ENCODE data around the gene PRDM10.
"Not testable (repeated sequence)": the region's sequence is repeated elsewhere in the genome, so short reads cannot be mapped to it uniquely, and the experiment has no call there.

PRDM10 gene

DNA sequence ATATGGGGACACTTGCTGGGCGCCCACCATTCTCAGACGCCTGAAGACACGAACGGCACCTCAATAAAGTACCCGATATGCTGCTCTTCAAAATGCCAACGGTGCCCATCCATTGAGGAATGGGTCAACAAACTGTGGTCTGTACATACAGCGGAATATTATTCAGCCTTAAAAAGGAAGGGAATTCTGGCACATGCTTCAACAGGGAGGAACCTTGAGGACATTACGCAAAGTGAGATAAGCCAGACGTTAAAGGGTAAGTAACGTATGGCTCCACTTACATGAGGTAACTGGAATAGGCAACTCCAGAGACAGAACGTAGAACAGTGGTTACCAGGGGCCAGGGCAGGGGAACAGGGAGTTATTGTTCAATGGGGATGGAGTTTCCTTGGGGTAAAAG is 28.0 kb downstream of the PRDM10 start:
- no peak for DNase-seq

DNA sequence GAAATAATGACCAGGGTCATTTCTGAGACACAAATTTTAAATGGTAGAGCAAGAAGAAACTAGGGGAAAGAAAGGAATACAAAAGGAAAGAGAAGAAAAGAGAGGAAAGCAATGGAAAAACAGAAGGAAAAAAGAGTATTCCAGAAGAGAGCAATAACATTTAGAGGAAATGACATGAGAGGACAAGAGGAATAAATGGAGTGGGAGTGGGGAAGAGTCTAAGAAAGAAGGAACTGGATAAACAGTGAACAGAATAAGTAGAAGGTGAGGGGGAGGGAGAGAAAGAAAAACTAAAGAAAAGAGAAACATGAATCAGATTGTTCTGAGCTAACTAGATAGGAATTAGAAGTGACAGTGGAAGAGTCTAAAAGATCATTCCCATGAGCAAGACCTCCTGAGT is 28.4 kb downstream of the PRDM10 start:
- no peak for DNase-seq

DNA sequence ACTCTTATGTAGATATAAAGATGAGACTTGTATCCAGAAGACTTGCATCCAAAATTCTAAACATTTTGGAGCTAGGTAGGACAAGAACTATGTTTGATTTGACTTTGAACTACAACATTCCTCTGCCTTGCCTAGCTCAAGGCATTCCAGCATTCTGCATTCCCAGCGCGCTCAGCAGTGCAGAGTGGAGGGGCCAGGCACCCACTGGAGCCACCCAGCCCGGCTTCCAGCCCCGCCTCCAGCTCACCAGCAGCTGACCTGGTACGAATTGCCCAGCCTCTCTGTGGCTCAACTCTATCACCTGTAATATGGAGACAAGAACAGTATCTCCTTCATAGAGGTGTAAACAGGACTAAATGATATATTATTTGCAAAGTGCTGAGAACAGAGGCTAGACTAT is 28.8 kb downstream of the PRDM10 start:
- DNase-seq: no peak

DNA sequence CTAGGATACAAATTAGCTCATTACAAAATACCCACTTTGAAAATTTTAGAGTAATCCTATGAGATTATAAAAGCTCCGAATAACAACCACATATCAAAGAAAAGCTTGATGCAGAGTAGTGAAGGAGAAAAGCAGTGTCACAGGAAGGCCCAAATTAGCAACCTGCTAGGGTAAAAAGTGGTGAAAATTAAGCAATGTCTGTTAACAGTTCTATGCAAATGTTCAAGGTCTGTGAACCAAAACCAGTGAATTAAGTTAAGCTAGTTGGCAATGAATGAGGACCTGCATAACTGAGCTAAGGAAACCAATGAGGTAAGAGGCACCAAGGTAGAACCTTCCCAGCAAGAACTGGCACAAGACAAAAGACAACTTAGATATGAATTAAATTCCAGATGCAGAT is 29.6 kb downstream of the PRDM10 start:
- DNase-seq: no peak

DNA sequence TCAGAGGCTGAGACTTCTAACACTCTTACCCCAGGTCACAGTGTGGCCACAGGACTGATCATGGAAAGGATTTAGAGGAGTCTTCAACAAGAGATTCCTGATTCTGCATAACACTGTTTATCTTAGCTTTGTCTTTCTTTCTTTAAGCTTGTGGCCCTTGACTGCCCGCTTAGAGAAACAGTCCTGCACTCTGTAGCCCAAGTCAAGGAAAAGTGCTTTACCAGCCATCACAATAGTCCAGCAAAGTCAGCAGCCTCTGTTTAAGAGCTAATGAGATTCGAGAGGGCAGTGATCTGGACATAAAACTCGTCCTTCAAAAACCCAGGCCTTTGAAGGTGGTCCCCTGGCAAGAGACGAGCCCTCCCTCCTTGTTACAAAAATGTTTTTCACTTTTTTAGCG is 30.0 kb downstream of the PRDM10 start:
- DNase-seq: no peak

DNA sequence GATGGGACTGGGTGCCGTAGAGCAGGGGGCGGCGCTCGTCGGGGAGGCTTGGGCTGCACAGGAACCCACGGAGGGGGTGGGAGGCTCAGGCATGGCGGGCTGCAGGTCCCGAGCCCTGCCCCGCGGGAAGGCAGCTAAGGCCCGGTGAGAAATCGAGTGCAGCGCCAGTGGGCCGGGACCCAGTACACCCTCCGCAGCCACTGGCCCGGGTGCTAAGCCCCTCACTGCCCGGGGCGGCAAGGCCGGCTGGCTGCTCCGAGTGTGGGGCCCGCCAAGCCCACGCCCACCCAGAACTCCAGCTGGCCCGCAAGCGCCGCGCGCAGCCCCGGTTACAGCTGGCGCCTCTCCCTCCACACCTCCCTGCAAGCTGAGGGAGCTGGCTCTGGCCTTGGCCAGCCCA is 30.8 kb downstream of the PRDM10 start:
- not testable (repeated sequence) for DNase-seq

DNA sequence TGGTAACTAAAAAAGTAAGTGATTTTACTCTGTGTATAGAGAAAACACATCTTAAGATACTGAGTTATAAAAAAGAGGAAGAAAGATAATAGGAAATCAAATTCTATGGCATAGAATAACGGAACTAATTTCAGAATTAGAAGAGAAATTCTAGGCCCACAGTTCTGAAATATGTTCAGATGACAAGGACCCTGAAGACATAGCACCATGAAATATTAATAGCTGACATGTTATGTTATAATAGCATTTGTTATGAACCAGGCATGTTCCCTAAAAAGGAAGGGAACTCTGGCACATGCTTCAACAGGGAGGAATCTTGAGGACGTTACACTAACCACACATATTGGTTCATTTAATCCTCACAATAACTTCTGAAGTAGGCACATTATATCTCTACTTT is 32.7 kb downstream of the PRDM10 start:
- no peak for DNase-seq

DNA sequence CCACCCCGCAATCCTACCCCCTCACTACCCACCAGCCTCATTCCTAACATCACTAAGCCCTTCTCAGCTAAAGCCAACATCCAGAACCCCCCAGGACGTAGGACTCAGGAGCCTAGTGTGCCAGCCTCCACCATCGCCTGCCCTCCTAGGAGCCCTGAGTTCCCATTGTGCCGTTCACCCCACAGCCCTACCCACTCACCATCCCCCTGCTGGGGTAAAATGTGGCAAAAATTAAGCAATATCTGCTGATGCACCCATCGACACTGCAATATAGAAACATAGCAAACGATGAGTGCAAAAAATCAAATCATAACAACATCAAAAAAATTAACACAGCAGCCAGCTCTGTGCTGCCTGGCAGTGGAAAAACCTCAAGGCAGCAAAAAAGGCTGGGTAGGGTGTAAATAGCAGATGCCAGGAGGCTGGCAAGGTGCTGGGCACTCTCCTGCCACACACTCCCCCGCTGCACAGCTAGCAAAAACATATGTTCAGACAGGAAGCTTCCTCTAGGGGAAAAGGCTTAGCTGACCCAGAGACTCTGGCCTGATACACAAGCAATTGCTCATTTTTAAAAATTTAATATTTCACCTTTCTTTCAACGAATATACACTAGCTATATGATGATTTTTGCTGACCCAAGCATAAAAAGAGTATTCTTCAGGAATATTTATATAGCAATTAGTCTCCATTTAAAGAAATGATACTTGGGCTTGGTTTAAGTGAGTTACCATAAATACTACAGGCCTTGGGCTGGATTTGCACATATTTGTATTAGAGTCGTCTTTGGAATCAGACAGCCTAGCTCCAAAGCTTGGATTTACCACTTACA is 33.8 kb downstream of the PRDM10 start:
- DNase-seq: no peak

DNA sequence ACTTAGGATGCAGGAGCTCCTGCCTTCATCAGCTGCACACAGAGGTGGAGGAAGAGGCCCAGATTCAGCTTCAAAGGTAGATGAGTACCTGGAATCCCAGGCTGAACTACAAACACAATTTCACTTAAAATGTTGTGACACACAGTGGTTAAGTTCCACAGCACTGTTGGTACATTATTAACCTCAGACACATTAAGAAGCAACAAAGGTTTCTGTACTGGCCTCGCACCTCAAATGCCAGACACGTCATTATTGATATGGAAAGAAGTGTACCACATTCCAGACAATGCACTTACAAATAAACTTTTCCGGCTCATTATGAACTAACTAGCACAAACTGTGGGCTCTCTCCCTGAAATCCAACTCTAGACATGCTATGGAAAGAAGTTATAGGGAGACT is 34.6 kb downstream of the PRDM10 start:
- DNase-seq: no peak

DNA sequence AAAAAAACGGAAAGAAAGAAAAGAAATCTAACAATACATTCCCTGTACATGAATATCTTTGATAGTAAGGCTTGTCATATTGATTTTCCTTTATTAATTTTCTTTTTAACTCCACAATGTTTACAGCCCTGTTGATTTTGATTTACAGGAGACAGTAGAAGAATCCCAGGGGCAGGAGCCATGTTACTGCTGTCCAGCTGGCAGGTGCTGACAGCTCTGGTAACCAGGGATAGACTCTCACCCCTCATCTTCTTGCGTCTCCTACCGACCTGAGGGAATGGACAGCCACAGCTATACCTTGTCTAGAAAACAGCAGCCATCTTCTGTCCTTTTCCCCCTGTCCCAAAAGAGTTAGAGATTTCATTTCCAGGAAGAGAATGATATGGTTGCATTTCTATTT is 37.4 kb downstream of the PRDM10 start:
- no peak for DNase-seq

DNA sequence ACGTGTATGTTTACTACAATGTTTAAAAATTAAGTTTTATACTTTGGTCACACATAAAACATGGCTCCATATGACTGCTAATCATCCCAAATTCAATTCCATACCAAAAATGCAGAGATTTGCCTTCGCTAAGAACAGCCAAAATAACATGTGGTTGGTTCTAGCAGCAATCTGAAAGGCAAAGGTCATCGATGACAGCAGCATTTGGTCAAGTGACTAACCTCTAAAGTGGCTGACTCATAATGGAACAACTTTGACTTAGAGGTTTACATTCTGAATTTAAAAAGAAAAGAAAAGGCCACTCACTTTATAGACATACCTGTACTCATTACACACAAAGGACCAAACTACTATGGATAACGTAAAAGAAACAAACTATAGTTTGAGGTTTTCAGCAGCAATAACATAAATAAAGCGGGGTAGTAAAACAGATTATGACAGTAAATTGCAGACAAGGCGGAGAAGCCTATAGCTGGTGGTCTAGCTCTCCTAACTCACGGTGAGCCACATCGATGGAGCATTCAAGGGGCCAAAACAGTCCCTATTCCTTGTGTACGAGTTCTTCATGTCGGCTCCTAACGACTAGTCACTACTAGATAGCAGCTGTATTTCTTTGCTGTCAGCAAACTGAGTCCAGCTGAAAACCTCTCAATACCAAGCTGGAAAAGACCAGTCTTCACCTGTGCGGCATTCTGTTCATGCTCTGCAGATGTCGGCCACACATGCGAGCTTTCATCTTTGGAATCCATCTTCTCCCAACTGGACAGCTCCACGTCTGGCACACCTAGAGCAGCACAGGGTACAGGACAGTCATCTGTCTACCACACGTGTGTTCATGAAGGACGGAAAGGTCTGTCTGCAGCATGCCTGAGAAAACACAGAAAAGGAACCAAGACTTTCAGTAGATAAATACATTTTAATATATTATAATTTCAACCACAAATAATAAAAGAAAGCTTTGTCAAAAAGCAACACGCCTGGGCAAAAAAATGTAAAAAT is 42.1 kb downstream of the PRDM10 start:
- no peak for DNase-seq

DNA sequence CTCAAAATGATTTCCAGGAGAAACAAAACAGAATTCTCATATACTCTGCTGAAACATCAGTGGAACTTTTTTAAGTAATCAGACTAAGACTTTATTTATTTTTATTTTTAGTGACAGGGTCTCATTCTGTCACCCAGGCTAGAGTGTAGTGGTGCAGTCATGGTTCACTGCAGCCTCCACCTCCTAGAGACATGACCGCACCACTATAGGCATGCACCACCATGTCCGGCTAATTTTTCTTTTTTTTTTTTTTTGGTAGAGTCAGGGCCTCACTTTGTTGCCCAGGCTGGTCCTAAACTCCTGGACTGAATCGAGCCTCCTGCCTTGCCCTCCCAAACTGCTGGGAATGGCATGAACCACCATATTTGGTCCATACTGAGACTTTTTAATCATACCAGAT is 42.9 kb downstream of the PRDM10 start:
- DNase-seq: no peak

DNA sequence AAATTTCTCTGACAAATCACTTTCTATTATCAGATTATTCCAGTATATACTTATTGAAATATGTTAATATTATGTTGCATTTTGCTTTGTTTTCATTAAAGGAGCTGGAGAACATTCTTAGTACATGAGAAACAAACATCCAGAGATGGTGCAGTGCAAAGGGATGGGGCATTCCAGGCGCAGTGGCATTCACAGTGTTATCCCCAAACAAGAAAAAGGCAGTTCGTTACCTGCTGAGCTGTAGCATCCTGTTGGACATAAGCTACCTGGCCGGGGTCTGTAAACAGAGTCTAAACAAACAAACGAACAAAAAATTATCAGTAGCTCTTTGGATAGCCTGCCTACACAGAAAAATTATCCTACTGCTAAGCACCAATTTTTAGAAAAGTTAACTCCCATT is 47.4 kb downstream of the PRDM10 start:
- DNase-seq: no peak

DNA sequence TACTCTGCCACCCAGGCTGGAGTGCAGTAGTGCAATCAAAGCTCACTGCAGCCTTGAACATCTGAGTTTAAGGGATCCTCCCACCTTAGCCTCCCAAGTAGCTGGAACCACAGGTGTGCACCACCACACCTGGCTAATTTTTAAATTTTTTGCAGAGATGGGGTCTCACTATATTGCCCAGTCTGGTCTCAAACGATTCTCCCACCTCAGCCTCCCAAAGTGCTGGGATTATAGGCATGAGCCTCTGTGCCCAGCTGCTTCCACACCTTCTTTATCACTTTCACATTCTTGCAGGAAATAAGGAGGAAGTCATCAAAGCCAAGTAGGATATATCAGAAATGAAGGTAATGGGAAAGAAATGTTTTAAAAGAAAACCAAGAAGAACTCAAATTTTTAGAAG is 47.9 kb downstream of the PRDM10 start:
- DNase-seq: not testable (repeated sequence)

DNA sequence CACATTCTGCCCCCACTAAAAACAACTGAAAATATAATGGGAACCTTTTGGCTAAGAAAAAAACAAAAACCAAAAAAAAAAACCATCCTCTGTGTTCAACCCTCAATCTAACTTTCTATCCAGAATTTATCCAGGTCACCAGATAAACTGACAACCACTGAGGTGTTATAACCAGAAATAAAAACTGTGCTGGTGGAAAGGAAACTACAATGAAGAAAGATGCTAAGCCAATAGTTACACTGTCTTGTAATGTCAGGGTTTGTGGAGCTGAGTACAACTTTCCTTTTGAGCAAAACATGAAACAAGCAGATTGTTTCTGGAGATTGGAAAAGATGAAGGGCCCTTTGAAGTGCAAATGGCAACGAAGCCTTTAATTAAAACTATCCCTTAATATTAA is 50.8 kb downstream of the PRDM10 start:
- no peak for DNase-seq

DNA sequence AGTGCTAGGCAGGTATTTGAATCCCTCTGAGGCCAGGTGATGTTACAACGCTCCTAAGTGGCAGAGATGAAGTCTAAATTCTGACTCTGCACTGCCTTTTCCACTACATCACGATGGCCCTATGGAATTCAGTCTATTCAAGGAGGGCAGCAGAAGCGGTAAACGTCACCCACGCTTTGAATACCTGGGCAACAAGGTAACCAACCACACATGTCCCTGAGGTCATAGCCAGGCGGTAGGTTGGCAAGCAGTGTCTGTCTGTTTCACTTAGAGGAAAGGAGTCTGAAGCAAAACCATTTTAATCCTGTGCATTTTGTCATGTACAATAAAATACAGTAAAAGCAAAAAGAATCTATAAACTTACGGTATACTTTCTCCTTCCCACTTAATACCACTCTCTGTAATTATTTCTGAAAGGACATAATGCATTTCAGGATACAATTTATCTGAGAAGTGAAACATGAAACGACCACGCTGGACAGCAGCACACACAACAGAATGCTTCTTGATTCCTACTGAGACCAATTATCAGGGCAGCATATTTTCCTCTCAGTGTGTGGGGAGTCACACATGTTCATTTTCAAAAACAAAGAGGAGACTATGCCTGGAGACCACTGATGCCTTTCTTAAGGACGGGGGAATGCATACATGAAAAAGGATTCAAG is 51.3 kb downstream of the PRDM10 start:
- DNase-seq: no peak

DNA sequence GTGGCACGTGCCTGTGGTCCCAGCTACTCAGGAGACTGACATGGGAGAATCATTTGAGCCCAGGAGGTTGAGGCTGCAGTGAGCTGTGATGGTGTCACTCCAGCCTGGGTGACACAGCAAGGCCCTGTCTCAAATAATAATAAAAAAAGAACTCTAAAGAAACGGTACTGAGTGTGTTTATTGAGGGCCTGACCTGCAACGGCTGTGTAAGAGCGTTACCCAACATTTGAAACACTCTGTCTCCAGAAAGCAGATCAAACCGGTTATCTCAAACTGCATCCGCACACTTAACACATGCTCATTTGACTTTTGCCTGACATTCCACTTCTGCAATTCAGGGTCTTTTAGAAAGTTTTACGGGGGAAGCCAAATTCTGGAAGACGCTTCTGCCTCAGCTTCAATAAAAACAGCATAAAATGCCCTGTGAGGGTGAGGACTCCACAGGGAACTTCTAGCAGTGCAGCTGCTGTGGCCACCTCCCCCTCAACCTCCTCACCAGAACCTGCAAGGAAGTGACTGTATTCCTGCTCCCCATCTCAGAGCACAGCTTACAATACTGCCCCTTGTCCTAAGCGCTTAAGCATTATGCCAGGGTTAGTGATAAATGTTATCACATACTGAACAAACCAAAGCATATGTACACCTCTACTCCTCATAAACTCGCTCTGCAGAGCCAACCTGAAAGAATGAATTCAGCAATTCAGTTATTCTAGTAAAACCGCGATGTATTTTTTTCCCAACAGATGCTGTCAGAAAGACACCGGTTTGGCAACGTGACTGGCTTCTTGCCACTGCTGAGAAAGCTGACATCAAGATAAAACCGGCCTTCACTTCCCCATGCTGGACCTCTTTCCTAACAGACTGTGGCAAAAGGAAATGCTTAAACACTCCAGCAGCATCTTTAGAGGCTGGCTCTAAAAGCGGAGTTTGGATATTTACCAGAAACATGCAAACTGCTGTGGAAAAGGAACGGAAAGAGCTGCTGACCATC is 52.2 kb downstream of the PRDM10 start:
- DNase-seq: peak; percentile 71

DNA sequence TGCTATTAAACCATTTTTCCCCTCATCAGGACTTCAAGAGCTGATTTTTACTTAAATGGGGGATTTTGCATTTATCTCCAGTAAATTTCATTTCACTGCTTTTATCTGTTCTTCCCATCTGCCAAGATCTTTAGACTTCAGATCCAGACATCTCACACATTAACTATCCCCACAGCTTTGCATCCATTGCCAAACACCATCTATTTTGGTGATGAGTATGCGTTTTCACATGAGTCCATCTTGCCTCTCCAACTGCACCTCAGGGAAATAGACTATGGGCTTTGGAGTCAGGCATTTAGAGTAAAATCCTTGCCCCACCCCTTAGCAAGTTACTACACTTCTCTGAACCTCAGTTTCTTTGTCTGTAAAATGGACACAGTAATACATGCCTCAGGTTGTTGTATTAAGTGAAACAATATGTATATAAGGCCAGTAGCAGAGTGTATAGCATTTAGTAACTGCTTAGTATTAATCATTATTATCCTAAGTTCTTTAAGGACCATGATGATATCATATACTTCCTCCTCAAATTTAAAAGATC is 53.6 kb downstream of the PRDM10 start:
- no peak for DNase-seq

DNA sequence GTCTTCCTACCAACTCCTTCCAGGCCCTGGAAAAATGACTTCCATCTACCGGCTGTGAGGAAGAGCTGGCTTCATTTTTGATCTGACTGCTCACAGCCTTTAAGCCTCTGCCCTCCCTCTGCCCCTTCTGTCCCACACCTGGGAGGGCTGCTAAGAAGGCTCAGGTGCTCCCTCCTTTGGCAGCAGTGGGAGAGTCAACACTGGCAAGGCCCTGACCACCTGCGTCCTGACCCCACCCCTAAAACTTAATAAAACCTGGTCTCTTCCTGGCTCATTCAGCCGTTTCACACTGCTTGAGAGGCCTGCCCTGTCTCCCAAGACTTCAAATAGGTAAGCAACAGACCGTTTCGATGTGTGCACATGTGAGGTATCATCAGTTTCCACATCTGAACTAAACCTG is 55.2 kb downstream of the PRDM10 start:
- DNase-seq: no peak

DNA sequence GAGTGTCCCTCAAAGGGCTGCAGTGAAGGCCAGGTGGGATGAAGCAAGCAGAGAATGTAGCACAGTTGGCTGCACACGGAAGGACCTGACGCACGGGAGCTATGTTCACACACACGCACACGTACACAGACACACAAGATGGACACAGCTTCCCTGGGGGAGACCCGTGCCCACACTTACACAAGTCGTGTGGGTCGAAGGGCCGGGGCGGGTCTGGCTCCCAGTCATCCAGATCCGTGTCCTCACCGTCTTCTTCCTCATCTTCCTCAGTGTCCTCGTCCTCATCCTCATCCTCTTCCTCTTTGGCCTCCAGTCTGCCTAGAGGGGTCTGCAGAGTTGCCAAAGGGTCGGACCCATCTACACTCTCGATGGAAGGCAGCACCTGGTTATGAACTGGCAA is 55.7 kb downstream of the PRDM10 start:
- DNase-seq: no peak

DNA sequence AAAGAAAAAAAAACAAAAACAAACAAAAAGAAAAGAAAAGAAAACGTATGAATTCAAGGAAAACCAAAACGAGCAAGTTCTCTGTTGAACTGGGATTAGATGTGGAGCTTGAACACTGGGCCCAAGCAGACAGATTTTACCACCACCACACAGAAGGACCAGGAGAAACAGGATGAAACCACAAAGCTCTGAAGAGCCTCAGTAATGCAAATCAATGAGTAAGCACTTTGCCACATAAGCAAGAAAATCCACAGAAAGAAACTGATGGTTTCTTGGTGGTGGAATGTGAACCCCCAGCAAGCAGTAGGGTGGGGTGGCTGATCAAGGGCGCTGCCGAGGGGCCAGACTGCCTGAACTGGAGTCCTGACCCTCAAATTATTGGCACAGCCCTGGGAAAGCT is 56.4 kb downstream of the PRDM10 start:
- DNase-seq: no peak

DNA sequence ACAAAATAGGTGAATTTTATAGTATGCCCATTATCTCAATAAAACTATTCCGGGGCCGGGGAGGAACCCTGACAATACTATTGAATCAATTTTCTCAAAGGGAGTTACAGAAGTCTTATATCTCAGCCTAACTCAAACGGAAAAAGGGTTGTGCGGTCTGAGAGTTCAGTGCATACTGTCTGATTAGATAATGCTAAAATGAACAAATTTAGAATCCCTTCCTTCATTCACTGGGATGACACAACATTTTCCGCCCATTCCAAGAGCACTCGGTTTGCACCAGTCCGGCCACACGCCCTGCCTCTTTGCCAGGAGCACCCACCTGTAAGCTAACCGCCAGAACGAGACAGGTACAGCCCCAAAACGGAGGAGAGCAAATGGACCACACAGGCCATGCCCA is 57.3 kb downstream of the PRDM10 start:
- no peak for DNase-seq
